ENCODE measurements around the gene HNF4A.

GRCh38 chr20:44455126-44455525, 99.6 kb downstream of the HNF4A start:
- TF ChIP-seq, protein P1, sequence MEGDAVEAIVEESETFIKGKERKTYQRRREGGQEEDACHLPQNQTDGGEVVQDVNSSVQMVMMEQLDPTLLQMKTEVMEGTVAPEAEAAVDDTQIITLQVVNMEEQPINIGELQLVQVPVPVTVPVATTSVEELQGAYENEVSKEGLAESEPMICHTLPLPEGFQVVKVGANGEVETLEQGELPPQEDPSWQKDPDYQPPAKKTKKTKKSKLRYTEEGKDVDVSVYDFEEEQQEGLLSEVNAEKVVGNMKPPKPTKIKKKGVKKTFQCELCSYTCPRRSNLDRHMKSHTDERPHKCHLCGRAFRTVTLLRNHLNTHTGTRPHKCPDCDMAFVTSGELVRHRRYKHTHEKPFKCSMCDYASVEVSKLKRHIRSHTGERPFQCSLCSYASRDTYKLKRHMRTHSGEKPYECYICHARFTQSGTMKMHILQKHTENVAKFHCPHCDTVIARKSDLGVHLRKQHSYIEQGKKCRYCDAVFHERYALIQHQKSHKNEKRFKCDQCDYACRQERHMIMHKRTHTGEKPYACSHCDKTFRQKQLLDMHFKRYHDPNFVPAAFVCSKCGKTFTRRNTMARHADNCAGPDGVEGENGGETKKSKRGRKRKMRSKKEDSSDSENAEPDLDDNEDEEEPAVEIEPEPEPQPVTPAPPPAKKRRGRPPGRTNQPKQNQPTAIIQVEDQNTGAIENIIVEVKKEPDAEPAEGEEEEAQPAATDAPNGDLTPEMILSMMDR (IDR thresholded peaks at IDR 0.05; ENCODE audit: extremely low read depth in 1 of 2, insufficient read depth in 1 of 2, low read depth in 1 of 2, low read length in 2 of 2) = no peak
- TF ChIP-seq POLR2A (IDR thresholded peaks at IDR 0.05; ENCODE audit: low read depth, low read length) (no peak), GATA2 (IDR thresholded peaks at IDR 0.05; ENCODE audit: insufficient read depth, insufficient read length, low read depth, low read length) (no peak), POLR2AphosphoS5 (IDR thresholded peaks at IDR 0.05; ENCODE audit: insufficient read depth, low read depth, low read length) (no peak)
